Stimulated activated CD4-positive, alpha-beta T cell treated with anti-CD3 and anti-CD28 coated beads, TNF-alpha, amount 100 ng/mL, for 4 hours (primary cell): ENCODE data around the gene PCP2.

Experiments used
- DNase-seq, 3 experiments: peaks; one replicate each; pipeline ENCODE4 v3.0.0-alpha.2; 2020; ENCODE audit warnings: low read depth in 3 of 3

The PCP2 gene

DNA sequence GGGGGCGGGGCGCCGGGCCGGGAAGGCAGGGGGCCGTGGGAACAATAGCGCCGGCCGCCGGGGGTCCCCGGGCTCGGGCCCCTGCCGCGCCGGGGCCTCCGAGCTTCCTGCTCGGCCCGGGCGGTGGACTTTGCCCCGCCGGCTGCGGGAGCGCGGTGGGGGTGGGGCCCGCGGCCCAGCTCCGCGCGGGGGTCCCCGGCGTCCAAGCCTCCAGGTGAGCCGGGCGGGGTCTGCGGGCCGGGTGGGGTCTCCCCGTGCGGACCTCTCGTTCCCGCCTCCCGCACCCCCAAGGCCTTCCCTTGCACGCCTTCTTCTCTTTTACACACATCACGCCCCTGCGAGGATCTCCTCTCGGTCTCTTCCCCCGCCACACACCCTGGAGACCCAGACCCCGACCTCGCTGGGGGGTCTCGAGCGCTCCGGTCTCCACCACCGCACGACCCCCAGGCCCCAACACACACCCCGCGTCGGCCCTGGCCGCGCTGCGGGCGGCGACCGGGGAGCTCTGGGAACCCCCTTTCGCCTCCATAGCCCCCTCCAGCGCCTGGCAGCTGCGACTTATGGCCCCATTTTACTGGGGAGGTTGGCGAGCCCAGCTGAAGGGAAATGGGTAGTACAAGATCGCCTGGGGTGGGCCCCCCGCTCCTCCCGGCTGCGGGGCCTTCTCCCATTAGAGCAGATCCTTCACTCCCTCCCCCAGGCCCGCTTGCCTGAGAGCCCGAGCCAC, 37.1 kb downstream of the PCP2 start:
- DNase-seq, result no peak

GRCh38 chr19:7595466-7596133, 37.9 kb downstream of the PCP2 start, which contains the start of gene CAMSAP3:
Gene CAMSAP3, plus strand, starts transcription at chr19:7595863. Its CDS starts 140 bp downstream, at chr19:7596003.
- peak in 1 of 3 experiments; percentile 12 for DNase-seq

GRCh38 chr19:7590256-7590655, 43.3 kb downstream of the PCP2 start:
- DNase-seq, result no peak

GRCh38 chr19:7589822-7590221, 43.7 kb downstream of the PCP2 start:
- no peak for DNase-seq

GRCh38 chr19:7582446-7582845, 51.1 kb downstream of the PCP2 start:
- DNase-seq, result no peak
